Spleen (tissue), 7 donors: ENCODE measurements around the gene PEAR1.

Source experiments
- POLR2AphosphoS5 ChIP-seq, 3 donors: sonication (generic); formaldehyde crosslinking; IDR thresholded peaks; one replicate each; pipeline ENCODE4 v1.5.1; 2017; ENCODE audit warnings: antibody characterized with exemption in 3 of 3
- TF ChIP-seq, protein P1 (sequence below), 11 experiments: fragments of 200-600 bp in 7 of 11; fragments of 450-650 bp in 4 of 11; sonication (generic) in 4 of 11; IDR thresholded peaks in 8 of 11; conservative IDR thresholded peaks in 3 of 11; 1 replicate in 7 of 11; 2 replicates in 4 of 11; pipeline versions ENCODE4 v1.4.0 to v1.8.0; 2016 to 2021; ENCODE audit warnings: antibody characterized with exemption in 11 of 11, inconsistent platforms in 4 of 11, mild to moderate bottlenecking in 1 of 11
- donor health status: DM: no; HTN: no; CAD: no; lungs with moderate emphysema.
- donor health status: DM: no; HTN: no; CAD: no.
- donor health status: DM: no; HTN: no; CAD: no.

DNA sequence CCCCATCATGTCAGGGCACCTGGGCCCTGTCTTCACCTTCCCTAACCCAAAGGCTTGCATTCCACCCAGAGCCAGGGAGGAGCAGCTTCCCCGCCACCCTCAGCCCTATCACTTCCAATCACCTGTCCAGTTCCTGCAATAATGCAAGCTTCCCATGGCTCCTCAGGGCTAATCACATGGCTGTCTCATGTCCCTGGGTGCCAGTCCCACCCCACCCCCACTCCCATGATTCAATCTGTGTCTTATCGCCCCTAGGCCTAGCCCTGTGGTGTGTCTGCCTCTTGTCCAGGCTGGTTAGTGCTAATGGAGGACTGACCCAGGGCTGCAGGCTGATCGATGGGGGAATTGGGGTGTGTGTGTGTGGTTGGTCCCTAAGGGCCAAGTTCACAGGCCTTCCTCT, 11.0 kb upstream of the PEAR1 start:
- TF ChIP-seq, protein P1, sequence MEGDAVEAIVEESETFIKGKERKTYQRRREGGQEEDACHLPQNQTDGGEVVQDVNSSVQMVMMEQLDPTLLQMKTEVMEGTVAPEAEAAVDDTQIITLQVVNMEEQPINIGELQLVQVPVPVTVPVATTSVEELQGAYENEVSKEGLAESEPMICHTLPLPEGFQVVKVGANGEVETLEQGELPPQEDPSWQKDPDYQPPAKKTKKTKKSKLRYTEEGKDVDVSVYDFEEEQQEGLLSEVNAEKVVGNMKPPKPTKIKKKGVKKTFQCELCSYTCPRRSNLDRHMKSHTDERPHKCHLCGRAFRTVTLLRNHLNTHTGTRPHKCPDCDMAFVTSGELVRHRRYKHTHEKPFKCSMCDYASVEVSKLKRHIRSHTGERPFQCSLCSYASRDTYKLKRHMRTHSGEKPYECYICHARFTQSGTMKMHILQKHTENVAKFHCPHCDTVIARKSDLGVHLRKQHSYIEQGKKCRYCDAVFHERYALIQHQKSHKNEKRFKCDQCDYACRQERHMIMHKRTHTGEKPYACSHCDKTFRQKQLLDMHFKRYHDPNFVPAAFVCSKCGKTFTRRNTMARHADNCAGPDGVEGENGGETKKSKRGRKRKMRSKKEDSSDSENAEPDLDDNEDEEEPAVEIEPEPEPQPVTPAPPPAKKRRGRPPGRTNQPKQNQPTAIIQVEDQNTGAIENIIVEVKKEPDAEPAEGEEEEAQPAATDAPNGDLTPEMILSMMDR (IDR thresholded peaks at IDR 0.05 in 8 of 11, conservative IDR thresholded peaks at IDR 0.05 in 3 of 11): no peak
- no peak for TF ChIP-seq POLR2AphosphoS5 (IDR thresholded peaks at IDR 0.05)
